ENCODE data around the gene PCDHB16. TPM values are rescaled to one million over a fixed set of nuclear protein-coding genes. Genes with fewer than 3 reads are reported as not detected.
"Not testable (repeated sequence)": the region's sequence is repeated elsewhere in the genome, so short reads cannot be mapped to it uniquely, and the experiment has no call there.

PCDHB16 gene
- total RNA-seq, 1 experiment from 2014 or later: 6.5 TPM

DNA sequence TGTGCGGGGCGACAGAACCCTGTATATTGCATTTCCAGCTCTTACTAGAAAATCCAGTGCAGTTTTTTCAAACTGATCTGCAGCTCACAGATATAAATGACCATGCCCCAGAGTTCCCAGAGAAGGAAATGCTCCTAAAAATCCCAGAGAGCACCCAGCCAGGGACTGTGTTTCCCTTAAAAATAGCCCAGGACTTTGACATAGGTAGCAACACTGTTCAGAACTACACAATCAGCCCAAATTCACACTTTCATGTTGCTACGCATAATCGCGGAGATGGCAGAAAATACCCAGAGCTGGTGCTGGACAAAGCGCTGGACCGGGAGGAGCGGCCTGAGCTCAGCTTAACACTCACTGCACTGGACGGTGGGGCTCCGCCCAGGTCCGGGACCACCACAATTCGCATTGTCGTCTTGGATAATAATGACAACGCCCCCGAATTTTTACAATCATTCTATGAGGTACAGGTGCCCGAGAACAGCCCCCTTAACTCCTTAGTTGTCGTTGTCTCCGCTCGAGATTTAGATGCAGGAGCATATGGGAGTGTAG is 46.4 kb upstream of the PCDHB16 start:
- TF ChIP-seq, protein P1, sequence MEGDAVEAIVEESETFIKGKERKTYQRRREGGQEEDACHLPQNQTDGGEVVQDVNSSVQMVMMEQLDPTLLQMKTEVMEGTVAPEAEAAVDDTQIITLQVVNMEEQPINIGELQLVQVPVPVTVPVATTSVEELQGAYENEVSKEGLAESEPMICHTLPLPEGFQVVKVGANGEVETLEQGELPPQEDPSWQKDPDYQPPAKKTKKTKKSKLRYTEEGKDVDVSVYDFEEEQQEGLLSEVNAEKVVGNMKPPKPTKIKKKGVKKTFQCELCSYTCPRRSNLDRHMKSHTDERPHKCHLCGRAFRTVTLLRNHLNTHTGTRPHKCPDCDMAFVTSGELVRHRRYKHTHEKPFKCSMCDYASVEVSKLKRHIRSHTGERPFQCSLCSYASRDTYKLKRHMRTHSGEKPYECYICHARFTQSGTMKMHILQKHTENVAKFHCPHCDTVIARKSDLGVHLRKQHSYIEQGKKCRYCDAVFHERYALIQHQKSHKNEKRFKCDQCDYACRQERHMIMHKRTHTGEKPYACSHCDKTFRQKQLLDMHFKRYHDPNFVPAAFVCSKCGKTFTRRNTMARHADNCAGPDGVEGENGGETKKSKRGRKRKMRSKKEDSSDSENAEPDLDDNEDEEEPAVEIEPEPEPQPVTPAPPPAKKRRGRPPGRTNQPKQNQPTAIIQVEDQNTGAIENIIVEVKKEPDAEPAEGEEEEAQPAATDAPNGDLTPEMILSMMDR (conservative IDR thresholded peaks at IDR 0.05): no peak
- H3K36me3 Mint-ChIP-seq (ENCODE audit: insufficient read depth in 1 of 3, low read depth in 3 of 3): peaks cover 16 to 44% (median 20%) of the 10 kb centered on the region in 3 experiments
- Histone ChIP-seq H3K4me2 (ENCODE audit: insufficient read depth, insufficient read length, low read length) (no peak overlapping the region), H3K27me3 (ENCODE audit: insufficient read depth, low read length) (no peaks in the 10 kb centered on the region), H3K23me2 (ENCODE audit: insufficient read length, low read depth, low read length, poor library complexity, severe bottlenecking) (peaks cover 6% of the 10 kb centered on the region), H3K27ac (ENCODE audit: insufficient read length, low read depth, low read length) (no peak overlapping the region), H4K8ac (replicated peaks; ENCODE audit: insufficient read length, low read depth, low read length) (no peak overlapping the region), H3K4ac (ENCODE audit: low read depth, low read length) (no peak overlapping the region; the same call in 1 of the 2 replicates), H2BK15ac (ENCODE audit: low read depth, low read length) (no peak overlapping the region), H2AFZ (ENCODE audit: low read length) (no peak overlapping the region), H2BK5ac (ENCODE audit: insufficient read length, low read length) (no peak overlapping the region), H3K18ac (ENCODE audit: insufficient read length, low read depth, low read length) (no peak overlapping the region), H3K4me1 (ENCODE audit: insufficient read depth, low read length) (no peaks in the 10 kb centered on the region), H4K20me1 (ENCODE audit: control insufficient read depth, insufficient read depth, insufficient read length) (no peaks in the 10 kb centered on the region), H3K23ac (ENCODE audit: insufficient read length, low read depth, low read length) (no peak overlapping the region), H3K9me3 (ENCODE audit: control insufficient read depth, low read depth, low read length) (no peaks in the 10 kb centered on the region), H3K79me1 (ENCODE audit: insufficient read depth, low read depth, low read length, poor library complexity, severe bottlenecking) (no peaks in the 10 kb centered on the region), H2AK5ac (ENCODE audit: insufficient read length, low read length) (no peak overlapping the region), H3K9ac (ENCODE audit: extremely low read depth, insufficient read length, low read length) (no peak overlapping the region), H4K5ac (ENCODE audit: insufficient read length, low read depth, low read length) (no peak overlapping the region), H3T11ph (ENCODE audit: low read length) (peak overlapping the region; percentile 84), H2BK20ac (ENCODE audit: low read depth, low read length, poor library complexity, severe bottlenecking) (peak overlapping the region; percentile 78), H4K91ac (ENCODE audit: insufficient read length, low read depth, low read length) (no peak overlapping the region), H3K56ac (ENCODE audit: insufficient read length, low read depth, low read length) (no peak overlapping the region), H3K79me2 (ENCODE audit: insufficient read depth, low read length) (no peaks in the 10 kb centered on the region), H2BK120ac (ENCODE audit: low read depth, low read length, poor library complexity, severe bottlenecking) (peak overlapping the region; percentile 87), H2BK12ac (ENCODE audit: insufficient read length, low read depth, low read length) (no peak overlapping the region), H3K14ac (ENCODE audit: insufficient read depth, low read length) (peak overlapping the region; percentile 93; the same call in 1 of the 2 replicates)
- no CpG with 5 or more reads among the region's 19 CpGs for WGBS (ENCODE audit: extremely low coverage, insufficient read length, low lambda C conversion rate)
- peaks cover 2% of the 10 kb centered on the region; the same call in 1 of the 2 replicates for H3K27me3 Mint-ChIP-seq (ENCODE audit: low read depth)
- H3K27ac Mint-ChIP-seq: no peak overlapping the region
- H3K9me3 Mint-ChIP-seq: peaks cover 43 to 55% of the 10 kb centered on the region in 2 experiments
- DNase-seq: no peak
- H3K4me1 Mint-ChIP-seq: peaks cover 4 to 7% of the 10 kb centered on the region in 2 experiments; a peak in 2 of 4 replicates
- peak overlapping the region in 1 of 2 experiments; percentile 63; a peak in 2 of 5 replicates for H3K4me3 Mint-ChIP-seq

- not testable (repeated sequence) for H3K56ac ChIP-seq (ENCODE audit: insufficient read length, low read depth, low read length); H3K23ac ChIP-seq (ENCODE audit: insufficient read length, low read depth, low read length); H3K4me3 Mint-ChIP-seq; H3K23me2 ChIP-seq (ENCODE audit: insufficient read length, low read depth, low read length, poor library complexity, severe bottlenecking); H2BK15ac ChIP-seq (ENCODE audit: low read depth, low read length); H3K9ac ChIP-seq (ENCODE audit: extremely low read depth, insufficient read length, low read length); H4K20me1 ChIP-seq (ENCODE audit: control insufficient read depth, insufficient read depth, insufficient read length); H2BK120ac ChIP-seq (ENCODE audit: low read depth, low read length, poor library complexity, severe bottlenecking); DNase-seq; H3T11ph ChIP-seq (ENCODE audit: low read length); H2AK5ac ChIP-seq (ENCODE audit: insufficient read length, low read length); H3K9me3 ChIP-seq (ENCODE audit: control insufficient read depth, low read depth, low read length); H3K4me2 ChIP-seq (ENCODE audit: insufficient read depth, insufficient read length, low read length); H4K5ac ChIP-seq (ENCODE audit: insufficient read length, low read depth, low read length); H2AFZ ChIP-seq (ENCODE audit: low read length); H3K79me1 ChIP-seq (ENCODE audit: insufficient read depth, low read depth, low read length, poor library complexity, severe bottlenecking); H3K27ac ChIP-seq (ENCODE audit: insufficient read length, low read depth, low read length); H3K4me1 ChIP-seq (ENCODE audit: insufficient read depth, low read length); H3K4me1 Mint-ChIP-seq; H3K27ac Mint-ChIP-seq; H4K91ac ChIP-seq (ENCODE audit: insufficient read length, low read depth, low read length); H3K27me3 Mint-ChIP-seq (ENCODE audit: low read depth); H3K79me2 ChIP-seq (ENCODE audit: insufficient read depth, low read length); H3K14ac ChIP-seq (ENCODE audit: insufficient read depth, low read length); H3K27me3 ChIP-seq (ENCODE audit: insufficient read depth, low read length); H2BK20ac ChIP-seq (ENCODE audit: low read depth, low read length, poor library complexity, severe bottlenecking); H3K18ac ChIP-seq (ENCODE audit: insufficient read length, low read depth, low read length); H4K8ac ChIP-seq (replicated peaks; ENCODE audit: insufficient read length, low read depth, low read length); H3K4ac ChIP-seq (ENCODE audit: low read depth, low read length); H2BK5ac ChIP-seq (ENCODE audit: insufficient read length, low read length); H2BK12ac ChIP-seq (ENCODE audit: insufficient read length, low read depth, low read length)
- Mint-ChIP-seq H3K9me3 (peaks cover 43 to 51% of the 10 kb centered on the region in 2 experiments), H3K36me3 (ENCODE audit: insufficient read depth in 1 of 3, low read depth in 3 of 3) (peaks cover 16 to 44% (median 20%) of the 10 kb centered on the region in 3 experiments)
- WGBS (ENCODE audit: extremely low coverage, insufficient read length, low lambda C conversion rate): no CpG with 5 or more reads among the region's 34 CpGs
Measured at GRCh38 chr5:141137346-141137745, 44.8 kb upstream of the PCDHB16 start.
